ENCODE data around the gene IDH3A.

The IDH3A gene

DNA sequence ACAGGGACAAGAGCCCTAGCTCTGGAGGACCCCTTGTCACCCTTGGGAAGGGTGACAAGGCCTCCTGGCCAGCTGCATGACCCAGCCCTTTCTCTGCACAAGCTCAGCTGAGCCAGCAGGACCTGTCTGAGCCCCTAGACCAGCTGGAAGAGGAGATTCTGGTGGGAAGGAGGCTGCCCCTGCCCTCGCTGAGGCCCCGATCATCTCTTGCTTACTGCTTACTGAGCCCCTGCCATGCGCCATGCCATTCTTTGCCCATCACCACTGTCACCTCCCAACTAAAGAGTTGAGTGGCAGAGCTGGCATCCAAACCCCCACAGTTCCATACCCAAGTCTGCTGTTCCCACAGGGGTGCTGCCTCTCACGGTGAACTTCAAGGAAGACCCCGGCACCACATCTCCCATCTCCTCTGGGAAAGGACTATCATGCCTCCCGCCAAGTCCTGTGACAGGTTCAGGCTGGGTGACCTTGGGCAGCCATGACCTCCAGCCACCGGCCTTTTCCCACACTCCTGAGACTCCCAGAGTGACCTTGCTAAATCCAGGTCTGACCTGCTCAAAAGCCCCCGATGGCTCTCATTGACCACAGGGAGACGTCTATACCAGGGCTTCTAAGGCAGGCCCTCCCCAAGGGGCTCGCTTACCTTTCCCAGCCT is 51.2 kb downstream of the IDH3A start:
- H3K9ac ChIP-seq (ENCODE audit: low read depth, low read length, poor library complexity), result no peak overlapping the region
- H4K8ac ChIP-seq (ENCODE audit: low read depth, low read length), result no peak overlapping the region
- no peak overlapping the region for H4K91ac ChIP-seq (ENCODE audit: low read depth, low read length, poor library complexity)
- no peaks in the 10 kb centered on the region for H3K36me3 ChIP-seq (replicated peaks in 1 of 2; ENCODE audit: control insufficient read depth in 2 of 2, insufficient read depth in 2 of 2, low read length in 2 of 2)
- peaks cover 0 to 3% of the 10 kb centered on the region in 2 donors for H3K4me1 ChIP-seq (ENCODE audit: control insufficient read depth in 2 of 2, insufficient read depth in 1 of 2, low read depth in 1 of 2, low read length in 2 of 2)
- H2BK12ac ChIP-seq (ENCODE audit: low read length), result no peak overlapping the region
- no peak overlapping the region for H3K14ac ChIP-seq (ENCODE audit: low read length)
- no peak overlapping the region for H3K4ac ChIP-seq (ENCODE audit: low read length)
- no peak overlapping the region for H3K23ac ChIP-seq (ENCODE audit: low read depth, low read length, poor library complexity)
- H3K27me3 ChIP-seq (ENCODE audit: control insufficient read depth in 3 of 3, insufficient read depth in 3 of 3, low read depth in 1 of 3, low read length in 3 of 3), result peaks cover 0 to 17% (median 0%) of the 10 kb centered on the region in 3 experiments
- no peak overlapping the region for H2BK5ac ChIP-seq (ENCODE audit: low read length)
- H3K9me3 ChIP-seq (replicated peaks in 1 of 2; ENCODE audit: control insufficient read depth in 2 of 2, insufficient read depth in 1 of 2, low read depth in 1 of 2, low read length in 2 of 2), result no peaks in the 10 kb centered on the region
- no peak overlapping the region for H3K4me2 ChIP-seq (ENCODE audit: insufficient read depth, low read length, poor library complexity, severe bottlenecking)
- no peak for DNase-seq (ENCODE audit: low spot score)
- H3K79me1 ChIP-seq (ENCODE audit: low read depth, low read length), result no peaks in the 10 kb centered on the region
- H3K4me3 ChIP-seq (ENCODE audit: low read length in 2 of 2), result no peak overlapping the region
- no peak overlapping the region for H2BK15ac ChIP-seq (ENCODE audit: low read length)
- H2AK5ac ChIP-seq (ENCODE audit: low read depth, low read length), result no peak overlapping the region
- H3K27ac ChIP-seq (replicated peaks; ENCODE audit: low read length), result no peak overlapping the region
- WGBS, 2 donors (ENCODE audit: extremely low coverage in 2 of 2, insufficient read length in 2 of 2, insufficient replicate concordance in 1 of 2), result no CpG with 5 or more reads among the region's 10 CpGs
- no peak overlapping the region for H3K18ac ChIP-seq (ENCODE audit: low read length)
- H2BK120ac ChIP-seq (ENCODE audit: low read depth, low read length), result no peak overlapping the region
- no peak overlapping the region for H2AFZ ChIP-seq (ENCODE audit: low read length)

DNA sequence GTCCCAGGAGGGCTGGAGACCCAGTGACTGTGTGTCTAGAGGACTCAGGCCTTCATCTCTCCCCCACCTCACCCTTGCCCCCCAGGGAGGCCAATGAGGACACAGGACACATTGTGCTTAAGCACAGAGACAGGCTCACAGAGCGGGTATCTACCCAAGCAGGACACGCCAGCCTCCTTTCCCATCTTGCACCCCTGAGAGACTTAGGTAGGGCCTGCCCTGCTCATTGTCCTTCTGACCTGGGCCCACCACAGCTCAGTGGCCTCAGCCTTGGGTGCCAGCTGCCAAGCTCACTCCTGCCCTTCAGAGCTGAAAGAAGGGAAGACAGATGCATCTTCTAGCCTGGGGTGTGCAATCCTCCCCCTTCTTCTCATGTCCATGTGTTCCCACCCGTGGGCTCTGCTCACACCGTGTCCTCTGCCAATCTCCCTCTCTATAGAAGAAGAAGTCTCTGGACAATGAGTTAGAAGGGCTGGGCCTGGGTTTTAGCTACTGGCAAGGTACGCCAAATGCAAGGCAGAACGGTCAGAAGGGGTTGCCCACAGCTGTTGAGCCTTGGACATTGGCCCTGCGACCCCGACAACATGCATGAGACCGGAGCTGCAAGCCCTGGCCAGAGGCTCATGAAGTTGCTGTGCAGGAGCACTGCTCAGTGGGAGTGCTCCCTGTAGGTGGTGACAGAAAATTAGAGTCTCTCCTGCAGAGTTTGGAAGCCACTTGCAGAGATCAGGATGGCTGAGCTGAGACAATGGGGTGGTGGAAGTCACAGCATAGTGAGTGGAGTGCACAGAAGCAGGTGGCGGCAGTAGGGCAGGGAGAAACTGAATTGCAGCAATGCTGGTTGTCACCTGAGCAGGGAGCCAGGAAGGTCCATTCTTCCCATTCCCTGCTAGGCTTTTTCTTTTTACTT is 52.4 kb downstream of the IDH3A start:
- H3K9ac ChIP-seq (ENCODE audit: low read depth, low read length, poor library complexity), result no peak overlapping the region
- no peak overlapping the region for H3K4ac ChIP-seq (ENCODE audit: low read length)
- H2AK5ac ChIP-seq (ENCODE audit: low read depth, low read length), result peak overlapping the region; percentile 48
- no peak for DNase-seq (ENCODE audit: low spot score)
- no peak overlapping the region for H2BK120ac ChIP-seq (ENCODE audit: low read depth, low read length)
- no peak overlapping the region for H2BK5ac ChIP-seq (ENCODE audit: low read length)
- peaks cover 0 to 17% (median 0%) of the 10 kb centered on the region in 3 experiments for H3K27me3 ChIP-seq (ENCODE audit: control insufficient read depth in 3 of 3, insufficient read depth in 3 of 3, low read depth in 1 of 3, low read length in 3 of 3)
- no peaks in the 10 kb centered on the region for H3K79me1 ChIP-seq (ENCODE audit: low read depth, low read length)
- H3K4me2 ChIP-seq (ENCODE audit: insufficient read depth, low read length, poor library complexity, severe bottlenecking), result no peak overlapping the region
- WGBS, 2 donors (ENCODE audit: extremely low coverage in 2 of 2, insufficient read length in 2 of 2, insufficient replicate concordance in 1 of 2), result no CpG with 5 or more reads among the region's 10 CpGs
- no peak overlapping the region for H3K23ac ChIP-seq (ENCODE audit: low read depth, low read length, poor library complexity)
- H3K4me1 ChIP-seq (ENCODE audit: control insufficient read depth in 2 of 2, insufficient read depth in 1 of 2, low read depth in 1 of 2, low read length in 2 of 2), result peaks cover 5% of the 10 kb centered on the region in 2 donors
- H4K91ac ChIP-seq (ENCODE audit: low read depth, low read length, poor library complexity), result no peak overlapping the region
- H2AFZ ChIP-seq (ENCODE audit: low read length), result no peak overlapping the region
- no peak overlapping the region for H2BK12ac ChIP-seq (ENCODE audit: low read length)
- H4K8ac ChIP-seq (ENCODE audit: low read depth, low read length), result no peak overlapping the region
- H2BK15ac ChIP-seq (ENCODE audit: low read length), result no peak overlapping the region
- no peaks in the 10 kb centered on the region for H3K36me3 ChIP-seq (replicated peaks in 1 of 2; ENCODE audit: control insufficient read depth in 2 of 2, insufficient read depth in 2 of 2, low read length in 2 of 2)
- no peak overlapping the region for H3K4me3 ChIP-seq (ENCODE audit: low read length in 2 of 2)
- no peaks in the 10 kb centered on the region for H3K9me3 ChIP-seq (replicated peaks in 1 of 2; ENCODE audit: control insufficient read depth in 2 of 2, insufficient read depth in 1 of 2, low read depth in 1 of 2, low read length in 2 of 2)
- no peak overlapping the region for H3K14ac ChIP-seq (ENCODE audit: low read length)
- H3K18ac ChIP-seq (ENCODE audit: low read length), result no peak overlapping the region
- no peak overlapping the region for H3K27ac ChIP-seq (replicated peaks; ENCODE audit: low read length)

DNA sequence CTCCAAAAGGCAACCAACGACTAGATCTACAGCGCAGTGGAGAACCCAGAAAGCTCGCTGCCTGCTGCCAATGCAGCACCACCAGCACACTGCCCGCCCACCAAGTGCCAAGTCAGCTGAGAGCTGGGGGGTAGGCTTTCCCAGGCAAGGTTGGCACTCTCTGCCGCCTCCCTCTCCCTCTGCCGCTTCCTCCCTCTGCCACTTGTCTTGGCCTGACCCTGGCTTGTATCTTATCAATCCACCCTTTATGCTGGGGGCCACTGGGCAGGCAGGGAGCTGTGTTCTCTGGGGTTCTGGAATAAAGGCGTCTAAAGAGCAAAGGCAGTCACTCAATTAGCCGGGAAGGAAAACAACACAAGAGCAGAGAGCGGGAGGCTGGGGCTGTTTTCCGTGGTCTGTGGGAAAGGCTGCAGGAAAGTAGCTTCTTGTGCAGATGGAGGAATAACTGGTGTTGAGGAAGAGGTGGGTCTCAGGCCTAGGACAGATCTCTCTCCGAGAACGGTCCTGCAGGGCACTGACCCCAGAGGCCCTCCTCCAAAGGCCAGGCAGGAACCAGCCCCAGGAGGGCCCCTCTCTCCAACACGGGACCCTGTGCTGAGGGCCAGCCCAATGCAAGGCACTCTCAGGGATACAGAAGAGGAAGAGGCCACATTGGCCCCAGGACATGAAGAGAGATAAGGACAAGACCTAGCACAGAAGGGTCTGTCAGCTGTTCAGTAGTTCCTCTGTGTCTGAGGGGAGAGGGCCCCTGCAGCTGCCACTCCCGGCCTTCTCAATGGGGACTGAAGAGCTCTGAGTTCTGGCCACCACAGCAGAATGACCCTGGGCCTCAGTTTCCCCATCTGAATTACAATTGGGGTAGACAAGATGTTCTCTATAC is 54.4 kb downstream of the IDH3A start:
- H3K9ac ChIP-seq (ENCODE audit: low read depth, low read length, poor library complexity), result no peak overlapping the region
- no peak overlapping the region for H3K23ac ChIP-seq (ENCODE audit: low read depth, low read length, poor library complexity)
- H4K91ac ChIP-seq (ENCODE audit: low read depth, low read length, poor library complexity), result no peak overlapping the region
- no peak overlapping the region for H2AK5ac ChIP-seq (ENCODE audit: low read depth, low read length)
- H3K79me1 ChIP-seq (ENCODE audit: low read depth, low read length), result no peaks in the 10 kb centered on the region
- H3K4me1 ChIP-seq (ENCODE audit: control insufficient read depth in 2 of 2, insufficient read depth in 1 of 2, low read depth in 1 of 2, low read length in 2 of 2), result peaks cover 5 to 6% of the 10 kb centered on the region in 2 donors
- H4K8ac ChIP-seq (ENCODE audit: low read depth, low read length), result no peak overlapping the region
- WGBS, 2 donors (ENCODE audit: extremely low coverage in 2 of 2, insufficient read length in 2 of 2, insufficient replicate concordance in 1 of 2), result no CpG with 5 or more reads among the region's 14 CpGs
- H3K36me3 ChIP-seq (replicated peaks in 1 of 2; ENCODE audit: control insufficient read depth in 2 of 2, insufficient read depth in 2 of 2, low read length in 2 of 2), result no peaks in the 10 kb centered on the region
- H3K14ac ChIP-seq (ENCODE audit: low read length), result peak overlapping the region; percentile 78
- H2BK12ac ChIP-seq (ENCODE audit: low read length), result no peak overlapping the region
- no peak overlapping the region for H2AFZ ChIP-seq (ENCODE audit: low read length)
- no peak overlapping the region for H2BK5ac ChIP-seq (ENCODE audit: low read length)
- no peak overlapping the region for H3K4me3 ChIP-seq (ENCODE audit: low read length in 2 of 2)
- no peak overlapping the region for H3K4me2 ChIP-seq (ENCODE audit: insufficient read depth, low read length, poor library complexity, severe bottlenecking)
- H3K18ac ChIP-seq (ENCODE audit: low read length), result no peak overlapping the region
- H3K9me3 ChIP-seq (replicated peaks in 1 of 2; ENCODE audit: control insufficient read depth in 2 of 2, insufficient read depth in 1 of 2, low read depth in 1 of 2, low read length in 2 of 2), result no peaks in the 10 kb centered on the region
- H3K27ac ChIP-seq (replicated peaks; ENCODE audit: low read length), result no peak overlapping the region
- H2BK15ac ChIP-seq (ENCODE audit: low read length), result no peak overlapping the region
- H3K4ac ChIP-seq (ENCODE audit: low read length), result no peak overlapping the region
- H3K27me3 ChIP-seq (ENCODE audit: control insufficient read depth in 3 of 3, insufficient read depth in 3 of 3, low read depth in 1 of 3, low read length in 3 of 3), result peaks cover 0 to 17% (median 0%) of the 10 kb centered on the region in 3 experiments
- DNase-seq (ENCODE audit: low spot score), result no peak
- H2BK120ac ChIP-seq (ENCODE audit: low read depth, low read length), result no peak overlapping the region

Measured in neuronal stem cell (in vitro differentiated cells).